Measurements from ENCODE around the gene HOATZ. TPM values are rescaled to one million over a fixed set of nuclear protein-coding genes. Genes with fewer than 3 reads are reported as not detected.

Gene HOATZ
- total and polyA plus RNA-seq, 2 donors from 2014 or later: not detected

- Histone ChIP-seq H3K9ac (ENCODE audit: low read length in 3 of 3) (no peak overlapping the region), H3K36me3 (ENCODE audit: control insufficient read depth in 2 of 3, insufficient read depth in 3 of 3, low read length in 3 of 3) (no peaks in the 10 kb centered on the region), H3K4me3 (ENCODE audit: low read length in 3 of 3) (no peak overlapping the region), H3K27ac (ENCODE audit: low read depth in 2 of 2, low read length in 2 of 2) (no peak overlapping the region), H3K27me3 (ENCODE audit: control insufficient read depth, insufficient read depth, low read length) (no peaks in the 10 kb centered on the region), H3K9me3 (ENCODE audit: control insufficient read depth in 2 of 3, insufficient read depth in 1 of 3, low read length in 3 of 3) (no peaks in the 10 kb centered on the region), H3K4me1 (ENCODE audit: control insufficient read depth in 2 of 3, insufficient read depth in 2 of 3, low read depth in 1 of 3, low read length in 3 of 3) (no peaks in the 10 kb centered on the region)
- peak in 2 of 5 donors; percentile 24 to 41 for DNase-seq
- no peak for TF ChIP-seq CTCF (IDR thresholded peaks at IDR 0.05; ENCODE audit: borderline replicate concordance, extremely low read depth, insufficient read depth)
- intact Hi-C loops (cut with DNase I): no loop called here
- no peak for FAIRE-seq
Observed at GRCh38 chr11:111549196-111549868, 34.8 kb downstream of the HOATZ start.

GRCh38 chr11:111549869-111550203, 35.3 kb downstream of the HOATZ start:
- H3K36me3 ChIP-seq (ENCODE audit: control insufficient read depth in 2 of 3, insufficient read depth in 3 of 3, low read length in 3 of 3): no peaks in the 10 kb centered on the region

GRCh38 chr11:111550258-111550657, 35.7 kb downstream of the HOATZ start:
- no peak for FAIRE-seq

More at GRCh38 chr11:111549869-111550203, 35.3 kb downstream of the HOATZ start:
- Histone ChIP-seq H3K4me1 (ENCODE audit: control insufficient read depth in 2 of 3, insufficient read depth in 2 of 3, low read depth in 1 of 3, low read length in 3 of 3) (no peaks in the 10 kb centered on the region), H3K9ac (ENCODE audit: low read length in 3 of 3) (no peak overlapping the region), H3K4me3 (ENCODE audit: low read length in 3 of 3) (no peak overlapping the region), H3K27ac (ENCODE audit: low read depth in 2 of 2, low read length in 2 of 2) (no peak overlapping the region), H3K27me3 (ENCODE audit: control insufficient read depth, insufficient read depth, low read length) (no peaks in the 10 kb centered on the region), H3K9me3 (ENCODE audit: control insufficient read depth in 2 of 3, insufficient read depth in 1 of 3, low read length in 3 of 3) (no peaks in the 10 kb centered on the region)
- intact Hi-C loops (cut with DNase I): no loop called here
- TF ChIP-seq CTCF (IDR thresholded peaks at IDR 0.05; ENCODE audit: borderline replicate concordance, extremely low read depth, insufficient read depth): no peak
- no peak for FAIRE-seq
- peak in 1 of 5 donors; percentile 21 for DNase-seq

More at GRCh38 chr11:111550258-111550657, 35.7 kb downstream of the HOATZ start:
- no peak for TF ChIP-seq CTCF (IDR thresholded peaks at IDR 0.05; ENCODE audit: borderline replicate concordance, extremely low read depth, insufficient read depth)
- Histone ChIP-seq H3K27me3 (ENCODE audit: control insufficient read depth, insufficient read depth, low read length) (no peaks in the 10 kb centered on the region), H3K4me3 (ENCODE audit: low read length in 3 of 3) (no peak overlapping the region), H3K27ac (ENCODE audit: low read depth in 2 of 2, low read length in 2 of 2) (no peak overlapping the region), H3K4me1 (ENCODE audit: control insufficient read depth in 2 of 3, insufficient read depth in 2 of 3, low read depth in 1 of 3, low read length in 3 of 3) (no peaks in the 10 kb centered on the region), H3K9me3 (ENCODE audit: control insufficient read depth in 2 of 3, insufficient read depth in 1 of 3, low read length in 3 of 3) (no peaks in the 10 kb centered on the region), H3K36me3 (ENCODE audit: control insufficient read depth in 2 of 3, insufficient read depth in 3 of 3, low read length in 3 of 3) (no peaks in the 10 kb centered on the region), H3K9ac (ENCODE audit: low read length in 3 of 3) (no peak overlapping the region)
- intact Hi-C loops (cut with DNase I): no loop called here
- no peak for DNase-seq

All from kidney (tissue), 14 donors.